Right renal pelvis (tissue), 4 donors: ENCODE data around the gene NEUROD2. TPM values are rescaled to one million over a fixed set of nuclear protein-coding genes. Genes with fewer than 3 reads are reported as not detected.
"Not testable (repeated sequence)": the region's sequence is repeated elsewhere in the genome, so short reads cannot be mapped to it uniquely, and the experiment has no call there.

Experiments used
- DNase-seq, 4 donors: peaks; one replicate each; pipeline ENCODE4 v3.0.0-alpha.2; 2013; ENCODE audit warnings: low read depth in 4 of 4, low spot score in 3 of 4, missing footprints in 1 of 4
- polyA plus RNA-seq, 4 donors: library from polyadenylated mRNA; unstranded; fragments of 120-200 nt; gene quantifications; one replicate each; pipeline ENCODE4 v1.2.1, GENCODE V29; 2013; ENCODE audit not compliant: insufficient read length in 4 of 4

Gene NEUROD2
- polyA plus RNA-seq, 4 donors, result 0.04 to 0.06 (median 0.04) TPM; not detected in 1

DNA sequence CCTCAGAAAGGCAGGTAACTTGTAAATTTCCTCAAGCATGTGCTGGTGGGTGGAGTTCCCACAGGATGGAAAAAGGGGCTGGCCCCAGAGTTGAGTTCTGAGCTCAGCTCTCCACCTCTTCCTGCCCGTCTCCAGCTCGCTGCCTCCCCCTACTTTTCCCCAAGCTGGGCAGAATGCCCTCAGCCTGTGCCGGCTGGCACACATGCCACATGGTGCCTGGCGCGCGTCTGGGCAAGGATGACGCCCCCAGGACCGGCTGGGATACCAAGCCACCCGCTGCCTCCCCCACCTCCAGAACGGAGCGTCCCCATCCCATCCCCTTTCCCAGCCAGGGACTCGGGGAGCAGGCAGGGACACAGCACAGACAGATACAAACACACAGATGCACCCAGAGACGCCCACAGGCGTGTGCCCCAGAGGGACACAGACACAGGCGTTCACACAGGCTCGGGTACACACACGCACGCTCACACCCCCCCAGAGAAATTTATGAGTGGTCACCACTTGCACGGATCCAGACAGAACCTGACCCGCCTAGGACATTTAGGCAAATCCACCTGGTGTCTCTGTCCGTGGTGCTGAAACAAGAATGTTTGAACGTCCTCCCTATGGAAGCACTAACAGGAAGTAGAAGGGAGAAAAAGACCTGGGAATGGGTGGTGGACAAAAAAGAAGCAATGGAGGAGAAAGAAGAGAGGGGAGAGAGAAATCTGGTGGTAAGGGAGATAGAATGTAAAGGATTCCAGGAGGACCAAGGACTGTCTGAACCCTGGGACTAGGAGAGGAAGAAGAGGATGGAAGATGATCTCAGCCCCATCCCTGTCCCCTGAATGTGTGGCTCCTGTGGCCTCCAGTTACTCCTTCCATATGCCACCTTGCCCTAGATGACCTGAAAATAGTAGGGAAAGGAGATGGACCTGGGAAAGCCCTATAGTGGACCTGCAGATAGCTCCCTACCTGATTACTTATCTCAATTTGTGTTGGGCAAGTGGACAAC lies 15.5 kb downstream of the NEUROD2 start:
- peak; percentile 68 to 84 (median 72) for DNase-seq

DNA sequence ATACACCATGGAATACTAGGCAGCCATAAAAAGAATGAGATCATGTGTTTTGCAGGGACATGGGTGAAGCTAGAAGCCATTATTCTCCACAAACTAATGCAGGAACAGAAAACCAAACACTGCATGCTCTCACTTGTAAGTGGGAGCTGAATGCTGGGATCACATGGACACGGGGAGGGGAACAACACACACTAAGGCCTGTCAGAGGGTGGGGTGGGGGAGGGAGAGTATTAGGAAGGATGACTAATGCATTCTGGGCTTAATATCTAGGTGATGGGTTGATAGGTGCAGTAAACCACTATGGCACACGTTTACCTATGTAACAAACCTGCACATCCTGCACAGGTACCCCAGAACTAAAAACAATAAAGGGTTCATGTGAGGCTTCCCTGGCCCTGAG lies 17.5 kb downstream of the NEUROD2 start:
- DNase-seq, result not testable (repeated sequence)

DNA sequence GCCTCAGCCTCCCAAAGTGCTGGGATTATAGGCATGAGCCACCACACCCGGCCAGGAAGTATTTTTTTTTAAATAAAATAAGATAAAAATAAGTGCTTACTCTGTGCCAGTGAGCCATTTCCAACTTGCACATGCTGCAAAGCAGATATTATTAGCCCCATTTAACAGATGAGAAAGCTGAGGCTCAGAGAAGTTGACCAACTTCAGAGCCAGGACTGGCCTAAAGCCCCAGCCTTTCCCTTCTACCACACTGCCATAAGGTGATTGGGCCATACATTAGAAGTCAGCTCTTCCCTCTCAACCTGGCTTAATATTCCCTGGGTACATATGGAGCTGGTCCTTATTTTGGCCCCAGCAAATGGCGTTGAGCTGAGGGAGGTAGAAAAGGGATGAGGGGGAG lies 25.1 kb downstream of the NEUROD2 start:
- no peak for DNase-seq

DNA sequence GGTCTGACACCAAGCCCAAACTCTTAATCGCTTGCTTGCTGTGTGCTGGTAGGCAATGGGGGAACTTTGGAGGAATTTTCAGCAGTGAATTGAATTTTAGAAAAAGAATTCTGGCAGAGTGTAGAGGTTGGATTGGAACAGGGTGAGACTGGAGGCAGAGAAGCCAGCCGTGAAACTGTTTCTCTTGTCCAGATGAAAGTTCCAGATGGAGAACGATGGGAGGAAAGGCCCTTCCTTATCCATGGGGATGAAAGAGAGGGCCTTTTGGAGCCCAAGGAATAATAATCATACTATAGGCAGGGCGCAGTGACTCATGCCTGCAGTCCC lies 26.0 kb downstream of the NEUROD2 start:
- no peak for DNase-seq

DNA sequence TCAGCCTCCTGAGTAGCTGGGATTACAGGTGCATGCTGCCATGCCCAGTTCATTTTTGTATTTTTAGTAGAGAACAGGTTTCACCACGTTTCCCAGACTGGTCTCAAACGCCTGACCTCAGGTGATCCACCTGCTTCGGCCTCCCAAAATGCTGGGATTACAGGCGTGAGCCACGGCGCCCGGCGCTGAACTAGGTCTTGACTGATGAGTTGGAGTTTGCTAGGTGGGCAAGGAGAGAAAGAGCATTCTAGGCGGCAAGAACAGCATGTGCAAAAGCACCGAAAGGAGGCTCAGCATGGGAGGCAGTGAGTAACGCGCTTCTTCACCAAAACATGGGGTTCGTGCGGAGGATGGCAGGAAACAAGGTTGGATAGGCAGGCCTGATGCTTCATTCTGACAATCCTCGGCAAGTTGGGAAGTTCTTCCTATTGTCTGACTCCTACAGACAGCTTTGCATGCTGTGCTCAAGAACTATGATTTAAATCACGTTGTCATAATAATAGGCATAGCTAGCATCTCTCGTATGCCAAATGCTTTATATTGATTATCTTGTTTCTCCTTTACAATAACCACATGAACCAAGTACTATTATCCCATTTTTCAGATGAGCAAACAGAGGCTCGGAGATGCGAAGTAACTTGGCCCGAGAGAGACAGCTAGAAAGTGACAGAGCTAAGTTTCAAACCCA lies 26.5 kb downstream of the NEUROD2 start:
- DNase-seq, result no peak

DNA sequence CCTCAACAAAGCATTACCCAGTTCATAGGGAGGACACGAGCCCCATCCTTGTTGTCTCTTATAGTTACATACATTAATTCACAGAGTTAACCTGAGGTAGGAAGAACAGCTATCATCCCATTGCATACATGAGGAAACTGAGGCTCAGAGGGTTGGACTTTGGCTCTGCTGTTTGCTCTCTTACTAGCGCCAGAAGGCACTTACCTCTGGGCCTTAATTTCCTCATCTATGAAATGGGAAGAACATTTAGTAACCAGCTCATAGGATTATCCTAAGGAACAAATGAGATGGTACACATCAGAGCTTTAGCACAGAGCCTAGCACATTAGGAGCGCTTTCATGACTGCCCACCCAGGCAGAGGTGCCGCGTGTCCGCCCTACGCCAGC lies 27.6 kb downstream of the NEUROD2 start:
- no peak for DNase-seq

DNA sequence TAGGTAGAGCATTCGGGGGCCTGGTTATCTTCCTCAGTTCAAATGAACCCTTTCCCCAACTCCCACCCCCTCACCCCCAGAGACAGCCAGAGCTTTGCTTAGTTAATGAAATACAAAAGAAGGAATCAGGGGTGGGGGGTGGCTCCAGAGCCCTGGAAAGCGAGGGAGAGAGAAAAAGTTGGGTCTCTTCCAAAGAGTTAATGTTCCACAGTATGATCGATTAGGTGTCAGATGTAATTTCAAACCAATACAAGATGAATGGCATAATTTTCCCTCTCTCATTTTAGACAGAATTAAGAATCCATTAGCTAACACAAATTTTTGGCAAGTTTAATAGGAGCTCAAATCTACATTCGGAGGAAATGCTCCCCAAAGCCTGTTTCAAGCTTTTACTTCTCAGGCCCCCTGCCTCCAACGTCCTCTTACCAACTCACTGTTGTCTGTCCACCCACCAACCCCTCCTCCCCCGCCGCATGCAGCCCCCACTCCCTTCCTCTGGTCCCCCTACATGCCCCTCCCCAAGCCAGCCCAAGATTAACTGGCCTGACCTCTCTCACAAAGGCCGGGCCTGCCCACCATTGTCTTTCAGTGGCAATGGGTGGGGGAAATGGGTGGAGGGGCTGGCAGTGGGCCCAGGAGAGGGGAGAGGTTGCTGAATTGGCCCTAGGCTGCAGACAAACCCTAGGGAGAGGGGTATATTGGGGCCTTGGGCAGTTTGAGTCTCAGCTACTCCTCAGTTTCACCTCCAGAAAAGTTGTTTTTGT lies 28.2 kb downstream of the NEUROD2 start:
- no peak for DNase-seq

DNA sequence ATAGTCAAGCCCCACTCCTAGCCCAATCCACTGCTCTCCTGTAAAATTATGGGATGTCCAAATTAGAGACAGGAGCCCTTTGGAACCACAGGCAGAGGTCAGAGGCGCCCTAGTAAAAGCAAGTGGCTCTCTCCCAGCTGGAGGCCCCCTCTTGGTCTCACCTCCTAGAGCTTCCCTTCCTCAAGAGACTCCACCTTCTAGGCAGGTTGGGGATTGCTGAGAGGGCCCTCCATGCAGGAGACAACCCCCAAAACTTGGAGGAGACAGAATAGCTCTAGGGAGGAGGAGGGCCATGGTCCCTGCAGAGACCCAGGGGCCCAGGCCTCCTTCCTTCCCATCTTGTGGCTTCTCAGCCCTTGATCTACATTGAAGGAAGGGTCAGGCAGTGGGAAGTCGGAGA lies 29.4 kb downstream of the NEUROD2 start:
- no peak for DNase-seq

DNA sequence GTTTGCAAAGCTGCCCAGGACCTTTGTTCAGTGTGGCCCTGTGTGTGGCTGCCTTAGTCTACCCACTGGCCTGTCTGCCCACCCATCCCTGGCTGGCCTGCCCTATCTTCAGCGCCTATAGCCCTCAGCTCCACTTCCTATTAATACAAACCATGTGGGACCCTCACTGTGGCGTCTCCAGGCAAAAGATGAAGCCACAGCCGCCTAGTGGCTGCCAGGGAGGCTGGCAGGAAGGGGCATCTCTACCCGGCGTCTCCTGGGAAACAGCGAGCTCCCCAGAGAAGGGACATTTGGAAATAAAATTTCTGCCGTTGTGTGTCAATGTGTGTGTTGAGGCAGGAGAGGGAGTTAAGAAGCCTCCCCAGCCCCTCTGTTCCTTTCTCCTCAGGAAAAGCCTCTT lies 31.5 kb downstream of the NEUROD2 start:
- no peak for DNase-seq

DNA sequence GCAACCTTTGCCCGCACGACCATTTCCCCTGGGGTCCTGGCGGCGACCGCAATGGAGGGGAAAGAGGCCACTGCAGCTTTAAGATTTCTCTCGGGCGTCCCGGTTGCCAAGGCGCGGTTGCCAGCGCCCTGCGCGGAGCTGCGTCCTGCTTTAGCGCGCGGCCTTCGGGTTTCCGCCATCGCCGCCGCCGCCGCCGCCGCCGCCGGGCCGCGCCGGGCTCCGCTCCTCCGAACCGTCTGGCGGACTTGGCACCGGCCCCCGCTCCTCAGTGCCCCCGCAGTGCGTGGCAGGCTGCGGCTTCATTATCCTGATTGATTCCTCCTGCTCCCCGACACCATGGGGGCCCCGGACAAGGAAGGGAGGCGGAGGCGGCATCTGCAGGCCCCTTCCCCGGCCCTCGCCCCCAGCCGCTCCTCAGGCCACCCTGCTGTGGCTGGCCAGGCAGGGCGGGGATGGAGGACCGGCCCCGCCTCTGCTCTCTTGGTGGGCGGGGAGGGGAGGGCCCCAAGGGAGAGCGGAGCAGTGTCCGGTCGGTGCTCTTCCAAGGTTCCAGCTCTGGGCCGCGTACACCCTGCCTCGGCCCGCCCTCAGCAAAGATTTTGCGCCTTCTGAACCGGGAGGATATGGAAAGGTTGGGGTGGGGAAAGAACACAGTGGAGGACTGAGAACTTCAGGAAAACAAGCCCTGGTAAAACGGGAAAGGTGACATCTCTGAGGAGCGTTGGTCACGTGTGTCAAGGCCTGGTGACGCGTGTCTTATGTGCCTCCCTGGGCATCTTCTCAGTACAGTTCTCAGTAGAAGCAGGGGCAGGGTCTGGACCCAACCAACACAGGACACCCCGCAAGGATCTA lies 34.0 kb downstream of the NEUROD2 start:
- peak in 3 of 4 donors; percentile 40 to 54 (median 40) for DNase-seq

DNA sequence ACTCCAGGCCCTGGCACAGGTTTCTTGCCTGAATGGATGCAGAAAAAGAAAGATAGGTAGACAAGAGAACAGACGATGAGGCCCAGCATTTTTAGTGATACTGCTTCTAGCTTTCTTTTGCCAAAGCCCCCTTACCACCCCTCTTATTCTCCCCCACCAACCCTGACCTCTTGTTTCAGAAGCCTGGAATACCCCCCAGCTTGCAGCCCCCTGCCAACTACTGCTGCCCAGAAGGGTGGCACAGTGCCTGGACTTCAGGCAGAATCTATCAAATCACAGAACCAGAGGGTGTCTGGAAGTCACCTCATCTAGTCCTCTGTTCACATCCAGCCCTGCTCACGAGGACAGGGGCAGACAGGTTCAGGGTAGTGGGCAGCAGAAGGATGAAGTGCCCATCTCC lies 35.6 kb downstream of the NEUROD2 start:
- DNase-seq, result no peak

DNA sequence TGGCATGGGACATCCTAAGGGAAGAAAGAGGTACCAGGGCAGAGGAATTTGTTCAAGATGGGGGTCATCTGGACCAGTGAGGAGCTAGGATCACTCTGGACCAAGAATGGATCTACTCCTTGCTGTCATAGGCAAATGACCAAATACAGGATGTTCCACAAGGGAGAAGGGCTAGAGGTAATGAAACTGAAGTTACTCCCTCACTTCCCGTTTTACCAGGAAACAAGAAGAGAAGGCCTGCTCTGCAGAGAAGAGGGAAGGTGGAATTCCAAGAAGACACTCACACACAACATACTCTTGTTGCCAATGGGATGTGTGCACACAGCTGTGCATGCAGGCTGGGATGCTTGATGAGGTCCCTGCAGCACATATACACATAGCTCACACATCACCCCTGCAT lies 38.6 kb downstream of the NEUROD2 start:
- DNase-seq, result no peak

DNA sequence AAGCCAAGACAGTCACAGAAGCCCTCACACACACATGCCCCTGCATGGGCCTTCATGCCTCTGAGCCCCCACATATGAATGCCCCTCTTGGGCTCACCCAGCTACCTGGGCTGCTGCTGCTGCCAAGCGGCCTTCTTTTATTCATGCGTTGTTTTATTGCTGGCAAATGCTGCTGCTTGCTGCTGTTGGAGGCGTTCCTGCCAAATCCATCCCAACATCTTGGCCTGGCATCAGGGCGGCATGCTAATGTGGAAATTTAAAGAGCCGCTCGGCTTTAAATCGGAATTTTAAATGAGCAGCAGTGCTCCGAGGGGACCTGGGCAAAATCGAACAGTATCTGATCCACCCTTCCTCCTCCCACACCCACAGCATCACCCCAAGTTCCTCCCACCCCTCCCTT lies 39.0 kb downstream of the NEUROD2 start:
- no peak for DNase-seq

DNA sequence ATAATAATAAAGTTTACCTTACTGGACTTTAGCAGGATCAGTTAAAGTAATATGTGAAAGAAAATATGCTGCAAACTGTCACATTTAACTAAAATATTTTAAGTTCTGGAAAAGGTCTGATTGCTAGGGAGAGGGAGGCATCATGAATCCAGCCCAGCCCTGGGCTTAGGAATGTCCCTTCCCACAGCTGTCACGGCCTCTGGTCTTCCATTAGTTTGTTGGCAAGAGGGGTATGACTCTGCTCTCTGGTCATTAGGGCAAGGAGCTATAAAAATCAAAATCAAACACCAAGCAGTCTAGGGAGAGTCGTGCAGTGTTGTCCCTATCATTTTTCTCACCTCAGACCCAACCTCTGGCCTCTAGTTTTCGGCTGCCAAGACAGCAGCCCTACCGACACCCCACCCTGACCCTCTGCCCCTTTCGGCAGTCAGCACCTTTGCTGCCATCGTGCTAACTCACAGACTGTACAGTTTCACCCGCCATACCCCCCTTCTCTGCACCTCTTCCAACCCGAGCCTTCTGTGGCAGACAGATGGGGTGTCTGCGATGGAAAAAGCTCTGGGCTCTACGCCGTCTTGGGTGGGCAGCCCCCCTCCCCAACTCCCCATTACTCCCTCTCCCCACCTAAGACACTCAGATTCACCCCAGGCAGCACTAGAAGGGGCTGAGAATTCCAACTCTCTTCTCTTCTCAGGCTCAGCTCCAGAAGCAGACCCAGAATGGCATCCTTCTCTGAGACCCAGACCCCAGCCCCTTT lies 41.4 kb downstream of the NEUROD2 start:
- no peak for DNase-seq

DNA sequence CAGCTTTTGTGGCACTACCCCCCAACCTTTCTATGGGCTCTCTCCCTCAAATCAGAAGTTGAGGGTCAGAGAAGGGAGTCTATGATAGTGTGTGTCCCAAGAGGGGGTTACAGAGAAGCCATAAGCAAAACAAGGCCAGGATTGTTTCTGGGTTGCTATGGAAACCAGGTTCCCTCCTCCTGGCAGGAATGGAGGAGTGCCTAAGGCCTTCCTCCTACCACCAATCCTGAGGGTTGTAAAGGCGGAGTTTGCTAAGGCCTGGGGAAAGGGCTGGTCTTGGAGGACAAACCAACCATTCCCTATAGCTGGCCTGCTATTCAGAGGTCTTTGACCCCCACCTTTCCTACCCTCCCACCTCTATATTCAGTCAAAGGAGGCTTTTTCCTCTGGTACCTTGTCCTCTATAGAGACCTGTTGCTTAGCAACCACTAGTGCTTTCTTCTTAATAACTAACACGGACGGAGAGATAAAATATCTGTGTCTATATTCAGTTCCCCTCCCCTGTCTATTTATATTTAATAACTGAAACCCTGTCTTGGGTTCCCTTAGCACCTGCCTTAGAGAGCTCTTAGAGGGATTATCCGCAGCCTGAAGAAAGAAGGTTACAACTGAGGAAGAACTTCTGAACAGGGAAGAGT lies 43.4 kb downstream of the NEUROD2 start:
- DNase-seq, result no peak

DNA sequence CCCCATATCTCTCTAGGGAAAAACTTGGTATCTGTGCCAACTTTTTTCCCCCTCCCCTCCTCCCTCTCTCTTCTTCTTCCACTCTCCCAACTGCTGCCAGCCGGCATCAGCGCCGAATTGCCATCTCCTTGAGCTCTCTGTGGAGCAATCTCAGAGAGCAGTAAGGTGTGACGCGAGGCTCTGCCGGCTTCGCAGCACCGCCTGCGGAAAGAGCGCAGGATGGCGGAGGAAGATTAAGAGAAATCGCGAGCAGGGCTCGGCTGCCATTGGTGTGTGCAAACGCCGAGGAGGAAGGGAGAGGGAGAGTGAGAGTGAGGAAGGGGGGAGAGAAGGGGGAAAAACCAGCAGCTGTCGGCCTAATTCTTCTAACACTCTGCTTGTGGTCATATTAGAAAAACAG lies 44.2 kb downstream of the NEUROD2 start:
- DNase-seq, result no peak

DNA sequence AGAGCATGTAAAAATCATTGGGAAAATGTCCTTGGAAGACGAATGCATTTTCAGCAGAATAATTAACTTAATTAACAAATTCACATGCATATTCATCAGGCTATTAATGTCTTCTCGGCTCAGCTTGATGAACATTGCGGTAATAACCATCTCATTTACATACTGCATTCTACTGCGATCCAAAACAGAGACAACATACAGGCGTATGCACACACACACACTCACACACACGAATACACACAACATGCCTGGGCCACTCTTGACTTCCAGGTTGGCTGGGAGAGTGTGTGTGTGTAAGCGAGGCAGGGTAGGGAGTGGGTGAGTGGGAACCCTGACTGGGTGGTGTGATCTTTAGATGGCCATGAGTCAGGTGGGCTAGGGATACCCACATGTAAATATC lies 44.7 kb downstream of the NEUROD2 start:
- DNase-seq, result no peak

DNA sequence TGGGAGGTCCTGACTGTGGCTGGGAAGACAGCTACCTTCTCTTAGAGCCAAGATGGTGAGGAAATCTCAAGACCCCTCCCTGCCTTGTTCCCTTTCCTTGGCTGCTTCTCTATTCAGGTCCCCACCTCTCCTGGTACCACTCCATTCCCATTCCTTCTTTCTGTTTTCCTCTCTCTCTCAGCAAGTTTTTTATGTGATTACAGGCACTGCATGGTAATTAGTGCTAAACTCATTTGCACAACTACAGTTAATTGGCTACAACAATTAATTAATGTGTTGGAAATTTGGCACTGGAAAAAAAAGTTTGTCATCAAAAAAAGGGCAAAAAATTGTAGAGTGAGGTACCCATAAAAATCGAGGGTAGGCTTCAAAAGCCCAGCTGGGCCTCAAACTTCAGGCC lies 45.3 kb downstream of the NEUROD2 start:
- DNase-seq, result no peak

DNA sequence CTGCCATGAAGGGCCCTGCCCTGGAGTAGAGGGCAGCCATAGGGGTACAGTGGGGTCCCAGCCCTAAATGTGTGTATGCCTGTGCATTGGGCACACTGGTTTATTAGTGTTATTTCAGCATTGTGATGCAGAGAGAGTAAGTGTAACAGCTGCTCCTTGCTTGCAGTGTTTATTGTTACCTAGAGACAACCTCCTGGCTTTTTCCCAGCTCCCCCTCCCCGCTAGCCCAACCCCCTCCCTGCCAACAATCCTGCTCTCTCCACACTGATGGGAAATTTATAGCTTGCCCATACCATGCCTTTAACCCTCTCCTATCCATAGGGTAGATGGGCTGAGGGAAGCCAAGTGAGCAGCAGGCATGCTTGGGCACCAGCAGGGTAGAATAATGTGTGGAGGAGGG lies 51.3 kb downstream of the NEUROD2 start:
- DNase-seq, result no peak
